Endodermal cell (in vitro differentiated cells): ENCODE data around the gene TPRA1. TPM values are rescaled to one million over a fixed set of nuclear protein-coding genes. Genes with fewer than 3 reads are reported as not detected.
A peak's percentile ranks its signal among the peaks of the same experiment; 100 is the strongest.

ENCODE experiments used
- DNase-seq: peaks from one replicate; pipeline ENCODE4 v3.0.0-alpha.2; 2017
- H3K27ac ChIP-seq: 2 replicates; pipeline ENCODE4 v1.5.1; 2013; ENCODE audit warnings: mild to moderate bottlenecking, low read depth, low read length, moderate library complexity
- H3K27me3 ChIP-seq: 2 replicates; pipeline ENCODE4 v1.6.1; 2013; ENCODE audit warnings: mild to moderate bottlenecking, low read length, moderate library complexity; ENCODE audit not compliant: insufficient read depth, control insufficient read depth, poor library complexity, severe bottlenecking
- H3K36me3 ChIP-seq: 2 replicates; pipeline ENCODE4 v1.7.0; 2013; ENCODE audit warnings: mild to moderate bottlenecking, low read length, moderate library complexity; ENCODE audit not compliant: control insufficient read depth, insufficient read depth
- H3K4me1 ChIP-seq: one replicate; pipeline ENCODE4 v1.7.0; 2013; ENCODE audit warnings: low read length; ENCODE audit not compliant: control insufficient read depth, insufficient read depth
- H3K4me3 ChIP-seq: 2 replicates; pipeline ENCODE4 v1.5.1; 2013; ENCODE audit warnings: mild to moderate bottlenecking, low read length, moderate library complexity
- H3K9ac ChIP-seq: 2 replicates; pipeline ENCODE4 v1.6.1; 2013; ENCODE audit warnings: mild to moderate bottlenecking, low read length, moderate library complexity; ENCODE audit not compliant: poor library complexity, severe bottlenecking; ENCODE audit errors: extremely low read depth
- H3K9me3 ChIP-seq: 2 replicates; pipeline ENCODE4 v1.6.1; 2013; ENCODE audit warnings: mild to moderate bottlenecking, low read length, moderate library complexity; ENCODE audit not compliant: control insufficient read depth
- H3K27ac Mint-ChIP-seq: 2 replicates; pipeline ENCODE4 v1.8.0; 2020; ENCODE audit warnings: mixed read lengths
- H3K27me3 Mint-ChIP-seq: 2 replicates; pipeline ENCODE4 v1.8.0; 2021; ENCODE audit warnings: mild to moderate bottlenecking, mixed read lengths; ENCODE audit not compliant: insufficient read depth
- H3K36me3 Mint-ChIP-seq: 2 replicates; pipeline ENCODE4 v1.8.0; 2020; ENCODE audit warnings: low read depth, mixed read lengths
- H3K4me1 Mint-ChIP-seq: 2 replicates; pipeline ENCODE4 v1.8.0; 2020; ENCODE audit warnings: mixed read lengths
- H3K4me3 Mint-ChIP-seq: 2 replicates; pipeline ENCODE4 v1.8.0; 2020; ENCODE audit warnings: mild to moderate bottlenecking, moderate library complexity, mixed read lengths
- H3K9me3 Mint-ChIP-seq: 2 replicates; pipeline ENCODE4 v1.8.0; 2020; ENCODE audit warnings: mild to moderate bottlenecking, mixed read lengths
- WGBS, 2 experiments: methylation state at CpG; one replicate each; pipeline versions ENCODE4 v1.1.5 to v1.1.7; 2013; ENCODE audit warnings: missing lambda C conversion rate in 2 of 2, mixed read lengths in 1 of 2; ENCODE audit not compliant: insufficient coverage in 1 of 2, insufficient read length in 1 of 2; 5-methylcytosine and 5-hydroxymethylcytosine counted together
- total RNA-seq, 2 donors: library from RNA; stranded (reverse); fragmentation: NEBNext Ultra II Directional in 1 of 2; extraction: Animal tissue kit (Norgen Biotek cat#: 25700) in 1 of 2; gene quantifications; 2 replicates in 1 of 2; 3 replicates in 1 of 2; pipeline ENCODE4 v1.2.1, GENCODE V29; 2021
- TF ChIP-seq, protein P1 (sequence below): fragments of 200-600 bp; sonication (generic); conservative IDR thresholded peaks from 2 replicates; pipeline ENCODE4 v1.5.0; 2021; ENCODE audit warnings: antibody characterized with exemption, mild to moderate bottlenecking

TPRA1 gene
- total RNA-seq, 2 donors from 2014 or later = 22.9 TPM

DNA sequence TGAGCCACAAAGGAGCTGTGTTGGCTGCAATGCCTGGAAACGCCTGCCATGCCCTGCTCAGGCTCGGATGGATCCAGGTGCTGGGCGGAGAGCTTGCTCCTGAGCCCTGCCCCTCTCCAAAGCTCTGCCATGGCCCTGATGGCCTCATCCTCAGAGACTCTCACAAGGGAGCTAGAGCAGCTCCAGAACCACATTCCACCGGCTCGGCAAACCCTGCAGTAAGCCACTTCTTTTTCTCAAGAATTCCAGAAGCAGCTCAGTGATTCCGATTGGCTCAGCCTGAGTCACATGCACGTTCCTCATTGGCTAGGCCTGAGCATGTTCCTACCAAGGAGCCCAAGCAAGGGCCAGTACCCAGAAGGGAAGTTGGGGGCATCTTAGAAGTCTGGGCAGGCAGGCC, 24.8 kb downstream of the TPRA1 start:
- TF ChIP-seq, protein P1, sequence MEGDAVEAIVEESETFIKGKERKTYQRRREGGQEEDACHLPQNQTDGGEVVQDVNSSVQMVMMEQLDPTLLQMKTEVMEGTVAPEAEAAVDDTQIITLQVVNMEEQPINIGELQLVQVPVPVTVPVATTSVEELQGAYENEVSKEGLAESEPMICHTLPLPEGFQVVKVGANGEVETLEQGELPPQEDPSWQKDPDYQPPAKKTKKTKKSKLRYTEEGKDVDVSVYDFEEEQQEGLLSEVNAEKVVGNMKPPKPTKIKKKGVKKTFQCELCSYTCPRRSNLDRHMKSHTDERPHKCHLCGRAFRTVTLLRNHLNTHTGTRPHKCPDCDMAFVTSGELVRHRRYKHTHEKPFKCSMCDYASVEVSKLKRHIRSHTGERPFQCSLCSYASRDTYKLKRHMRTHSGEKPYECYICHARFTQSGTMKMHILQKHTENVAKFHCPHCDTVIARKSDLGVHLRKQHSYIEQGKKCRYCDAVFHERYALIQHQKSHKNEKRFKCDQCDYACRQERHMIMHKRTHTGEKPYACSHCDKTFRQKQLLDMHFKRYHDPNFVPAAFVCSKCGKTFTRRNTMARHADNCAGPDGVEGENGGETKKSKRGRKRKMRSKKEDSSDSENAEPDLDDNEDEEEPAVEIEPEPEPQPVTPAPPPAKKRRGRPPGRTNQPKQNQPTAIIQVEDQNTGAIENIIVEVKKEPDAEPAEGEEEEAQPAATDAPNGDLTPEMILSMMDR = no peak
- H3K4me1 Mint-ChIP-seq = peaks cover 3% of the 10 kb centered on the region

DNA sequence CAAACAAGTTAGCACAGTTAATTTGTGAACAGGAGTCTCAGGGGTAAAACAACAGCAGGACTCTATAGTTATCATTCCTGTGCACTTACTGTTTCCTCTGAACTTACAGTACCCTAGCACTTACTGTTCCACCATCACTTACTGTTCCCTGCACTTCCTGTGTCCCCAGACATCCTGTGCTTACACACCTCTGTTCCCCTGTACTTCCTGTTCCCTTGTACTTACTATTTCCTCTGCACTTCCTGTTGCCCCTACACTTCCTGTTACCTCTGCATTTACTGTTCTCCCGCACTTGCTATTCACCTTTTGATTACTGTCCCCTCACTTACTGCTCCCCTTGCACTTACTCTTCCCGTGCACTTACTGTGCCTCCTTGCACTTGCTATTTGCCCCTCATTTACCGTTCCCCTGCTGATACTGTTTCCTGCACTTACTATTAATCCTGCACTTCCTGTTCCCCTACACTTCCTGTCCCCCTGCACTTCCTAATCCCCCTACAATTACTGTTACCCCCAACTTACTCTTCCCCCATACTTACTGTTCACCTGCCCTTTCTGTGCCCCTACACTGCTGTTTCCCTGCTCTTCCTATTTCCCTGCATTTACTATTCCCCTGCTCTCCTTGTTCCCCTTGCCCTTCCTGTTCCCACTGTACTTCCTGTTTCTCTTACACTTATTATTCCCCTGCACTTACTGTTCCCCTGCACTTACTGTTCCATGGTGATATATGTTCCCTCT, 30.3 kb downstream of the TPRA1 start:
- H3K27ac ChIP-seq = no peak overlapping the region
- TF ChIP-seq, protein P1 = no peak
- H3K27me3 Mint-ChIP-seq = peaks cover 19% of the 10 kb centered on the region
- H3K9me3 ChIP-seq = peaks cover 5% of the 10 kb centered on the region
- no peaks in the 10 kb centered on the region for H3K36me3 Mint-ChIP-seq
- H3K9me3 Mint-ChIP-seq = no peaks in the 10 kb centered on the region
- H3K27ac Mint-ChIP-seq = no peak overlapping the region
- H3K4me3 Mint-ChIP-seq = no peak overlapping the region
- 84 to 100% methylated on average over 1 to 3 of the region's 3 CpGs for WGBS, 2 experiments
- H3K4me1 Mint-ChIP-seq = no peaks in the 10 kb centered on the region
- H3K4me1 ChIP-seq = no peaks in the 10 kb centered on the region
- H3K4me3 ChIP-seq = no peak overlapping the region
- DNase-seq = no peak
- no peaks in the 10 kb centered on the region for H3K27me3 ChIP-seq
- H3K9ac ChIP-seq = no peak overlapping the region
- no peaks in the 10 kb centered on the region for H3K36me3 ChIP-seq

More for the DNA sequence above, 24.8 kb downstream of the TPRA1 start:
- H3K4me3 Mint-ChIP-seq = no peak overlapping the region
- H3K27me3 ChIP-seq = no peaks in the 10 kb centered on the region
- H3K9me3 ChIP-seq = no peaks in the 10 kb centered on the region
- DNase-seq = peak; percentile 57
- H3K9me3 Mint-ChIP-seq = no peaks in the 10 kb centered on the region
- no peaks in the 10 kb centered on the region for H3K4me1 ChIP-seq
- no peak overlapping the region for H3K4me3 ChIP-seq
- H3K27ac Mint-ChIP-seq = no peak overlapping the region
- 87 to 89% methylated on average over 5 to 7 of the region's 7 CpGs for WGBS, 2 experiments
- peaks cover 17% of the 10 kb centered on the region for H3K27me3 Mint-ChIP-seq
- H3K36me3 ChIP-seq = peaks cover 2% of the 10 kb centered on the region
- no peak overlapping the region for H3K9ac ChIP-seq
- H3K27ac ChIP-seq = no peak overlapping the region
- peaks cover 4% of the 10 kb centered on the region for H3K36me3 Mint-ChIP-seq

DNA sequence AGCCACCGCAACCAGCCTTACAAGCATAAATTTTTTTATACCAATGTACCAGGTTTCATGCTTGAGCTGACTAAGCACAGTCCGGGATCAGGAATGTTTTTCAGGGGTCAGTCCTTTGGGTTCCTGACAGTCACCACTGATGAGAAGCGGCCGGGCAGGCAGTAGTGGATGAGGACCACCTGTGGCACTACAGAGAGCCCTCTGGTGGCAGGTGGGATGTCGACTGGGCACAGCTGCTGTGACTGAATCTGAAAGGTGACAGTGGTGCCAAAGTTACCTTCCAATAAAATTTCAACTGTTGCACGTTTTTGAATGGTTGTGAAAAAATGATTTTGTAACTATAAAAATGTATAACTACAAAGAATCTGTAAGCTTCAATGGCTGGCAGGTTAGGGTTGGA, 34.0 kb downstream of the TPRA1 start:
- TF ChIP-seq, protein P1 = peak; percentile 78
- Mint-ChIP-seq H3K9me3 (no peaks in the 10 kb centered on the region), H3K4me1 (no peaks in the 10 kb centered on the region), H3K27ac (no peak overlapping the region), H3K27me3 (peaks cover 4% of the 10 kb centered on the region), H3K36me3 (no peaks in the 10 kb centered on the region), H3K4me3 (no peak overlapping the region)
- Histone ChIP-seq H3K27ac (no peak overlapping the region), H3K9ac (no peak overlapping the region), H3K9me3 (peaks cover 5% of the 10 kb centered on the region), H3K36me3 (no peaks in the 10 kb centered on the region), H3K4me3 (no peak overlapping the region), H3K4me1 (no peaks in the 10 kb centered on the region), H3K27me3 (no peaks in the 10 kb centered on the region)
- 57 to 100% methylated on average over 1 to 6 of the region's 6 CpGs for WGBS, 2 experiments
- DNase-seq = peak; percentile 81
